ENCODE measurements around the gene APOBEC3F. TPM values are rescaled to one million over a fixed set of nuclear protein-coding genes. Genes with fewer than 3 reads are reported as not detected.

The APOBEC3F gene
- total RNA-seq, 4 donors from 2014 or later, result 0.98 TPM; not detected in 3

- in situ Hi-C loops (cut with MboI; ENCODE audit: low sequenced_read_pairs in 4 of 4), result no loop called here
- DNase-seq (no peak), ATAC-seq (no peak)
- intact Hi-C loops (cut with DNase I; ENCODE audit: low total_unique reads), result no loop called here
- no peaks in the 10 kb centered on the region for H3K36me3 ChIP-seq
- no peak overlapping the region for H3K4me3 ChIP-seq
- H3K4me1 ChIP-seq, result no peaks in the 10 kb centered on the region
- H3K27ac ChIP-seq, result no peak overlapping the region
- TF ChIP-seq POLR2A (IDR thresholded peaks at IDR 0.05) (no peak), CTCF (IDR thresholded peaks at IDR 0.05 in 4 of 5, conservative IDR thresholded peaks at IDR 0.05 in 1 of 5) (no peak)
- H3K9me3 ChIP-seq, result no peaks in the 10 kb centered on the region
- H3K27me3 ChIP-seq, result no peaks in the 10 kb centered on the region
Observed at GRCh38 chr22:39088685-39089032, 48.0 kb downstream of the APOBEC3F start.

- no peak overlapping the region for H3K27ac ChIP-seq
- no peaks in the 10 kb centered on the region for H3K36me3 ChIP-seq
- in situ Hi-C loops (cut with MboI; ENCODE audit: low sequenced_read_pairs in 4 of 4), result no loop called here
- DNase-seq (no peak), ATAC-seq (no peak)
- H3K9me3 ChIP-seq, result no peaks in the 10 kb centered on the region
- no peak overlapping the region for H3K4me3 ChIP-seq
- TF ChIP-seq POLR2A (IDR thresholded peaks at IDR 0.05) (no peak), CTCF (IDR thresholded peaks at IDR 0.05 in 4 of 5, conservative IDR thresholded peaks at IDR 0.05 in 1 of 5) (no peak)
- no peaks in the 10 kb centered on the region for H3K4me1 ChIP-seq
- intact Hi-C loops (cut with DNase I; ENCODE audit: low total_unique reads), result no loop called here
- H3K27me3 ChIP-seq, result no peaks in the 10 kb centered on the region
Observed at GRCh38 chr22:39089928-39090327, 49.3 kb downstream of the APOBEC3F start.

GRCh38 chr22:39090426-39091064, 49.9 kb downstream of the APOBEC3F start:
- H3K4me3 ChIP-seq, result no peak overlapping the region
- TF ChIP-seq POLR2A (IDR thresholded peaks at IDR 0.05), result no peak
- TF ChIP-seq CTCF (IDR thresholded peaks at IDR 0.05 in 4 of 5, conservative IDR thresholded peaks at IDR 0.05 in 1 of 5), result no peak
- in situ Hi-C loops (cut with MboI; ENCODE audit: low sequenced_read_pairs in 4 of 4) (no loop called here), intact Hi-C loops (cut with DNase I; ENCODE audit: low total_unique reads) (no loop called here)
- no peak for ATAC-seq
- no peaks in the 10 kb centered on the region for H3K36me3 ChIP-seq
- no peaks in the 10 kb centered on the region for H3K27me3 ChIP-seq
- peak in 1 of 2 donors; percentile 25 for DNase-seq
- H3K4me1 ChIP-seq, result no peaks in the 10 kb centered on the region
- H3K9me3 ChIP-seq, result no peaks in the 10 kb centered on the region
- no peak overlapping the region for H3K27ac ChIP-seq

GRCh38 chr22:39091126-39092081, 50.7 kb downstream of the APOBEC3F start:
- DNase-seq (no peak), ATAC-seq (no peak)
- Histone ChIP-seq H3K9me3 (no peaks in the 10 kb centered on the region), H3K4me3 (no peak overlapping the region), H3K27ac (no peak overlapping the region), H3K4me1 (no peaks in the 10 kb centered on the region), H3K27me3 (no peaks in the 10 kb centered on the region), H3K36me3 (no peaks in the 10 kb centered on the region)
- intact Hi-C loops (cut with DNase I; ENCODE audit: low total_unique reads) (no loop called here), in situ Hi-C loops (cut with MboI; ENCODE audit: low sequenced_read_pairs in 4 of 4) (no loop called here)
- no peak for TF ChIP-seq CTCF (IDR thresholded peaks at IDR 0.05 in 4 of 5, conservative IDR thresholded peaks at IDR 0.05 in 1 of 5)
- TF ChIP-seq POLR2A (IDR thresholded peaks at IDR 0.05), result no peak
